ENCODE data around the gene CABP1. TPM values are rescaled to one million over a fixed set of nuclear protein-coding genes. Genes with fewer than 3 reads are reported as not detected.

Gene CABP1
- total RNA-seq, 1 donor from 2014 or later = not detected

DNA sequence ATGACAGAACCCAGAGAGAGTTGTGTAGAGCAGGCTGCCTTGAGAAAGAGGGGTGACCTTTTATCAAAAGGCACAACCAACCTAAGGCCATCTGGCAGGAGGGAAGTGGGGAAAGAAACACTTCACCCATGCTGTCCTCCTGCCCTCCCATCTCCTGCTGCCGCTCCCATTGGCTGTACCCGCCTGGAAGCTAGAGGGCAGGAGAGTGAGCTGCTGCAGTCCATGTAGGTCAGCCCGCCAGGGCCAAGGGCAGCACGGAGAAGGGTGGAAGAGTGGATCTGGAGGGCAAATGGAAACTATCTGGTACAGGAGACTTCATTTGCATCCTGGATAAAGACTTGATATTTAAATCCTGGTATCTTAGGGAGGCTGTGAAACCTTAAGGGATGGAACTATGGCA is 11.5 kb upstream of the CABP1 start:
- no peaks in the 10 kb centered on the region for H3K4me1 Mint-ChIP-seq (ENCODE audit: unreplicated experiment)
- H3K4me3 Mint-ChIP-seq (ENCODE audit: unreplicated experiment) = no peak overlapping the region
- TF ChIP-seq, protein P1, sequence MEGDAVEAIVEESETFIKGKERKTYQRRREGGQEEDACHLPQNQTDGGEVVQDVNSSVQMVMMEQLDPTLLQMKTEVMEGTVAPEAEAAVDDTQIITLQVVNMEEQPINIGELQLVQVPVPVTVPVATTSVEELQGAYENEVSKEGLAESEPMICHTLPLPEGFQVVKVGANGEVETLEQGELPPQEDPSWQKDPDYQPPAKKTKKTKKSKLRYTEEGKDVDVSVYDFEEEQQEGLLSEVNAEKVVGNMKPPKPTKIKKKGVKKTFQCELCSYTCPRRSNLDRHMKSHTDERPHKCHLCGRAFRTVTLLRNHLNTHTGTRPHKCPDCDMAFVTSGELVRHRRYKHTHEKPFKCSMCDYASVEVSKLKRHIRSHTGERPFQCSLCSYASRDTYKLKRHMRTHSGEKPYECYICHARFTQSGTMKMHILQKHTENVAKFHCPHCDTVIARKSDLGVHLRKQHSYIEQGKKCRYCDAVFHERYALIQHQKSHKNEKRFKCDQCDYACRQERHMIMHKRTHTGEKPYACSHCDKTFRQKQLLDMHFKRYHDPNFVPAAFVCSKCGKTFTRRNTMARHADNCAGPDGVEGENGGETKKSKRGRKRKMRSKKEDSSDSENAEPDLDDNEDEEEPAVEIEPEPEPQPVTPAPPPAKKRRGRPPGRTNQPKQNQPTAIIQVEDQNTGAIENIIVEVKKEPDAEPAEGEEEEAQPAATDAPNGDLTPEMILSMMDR (IDR thresholded peaks at IDR 0.05; ENCODE audit: unreplicated experiment) = no peak
- peak; percentile 22 for DNase-seq (ENCODE audit: low spot score)
- H3K27me3 Mint-ChIP-seq (ENCODE audit: unreplicated experiment) = peaks cover 4% of the 10 kb centered on the region
- H3K36me3 Mint-ChIP-seq (ENCODE audit: low read depth, unreplicated experiment) = no peaks in the 10 kb centered on the region
- no peak overlapping the region for H3K27ac Mint-ChIP-seq (ENCODE audit: unreplicated experiment)
- no peaks in the 10 kb centered on the region for H3K9me3 Mint-ChIP-seq (ENCODE audit: unreplicated experiment)

DNA sequence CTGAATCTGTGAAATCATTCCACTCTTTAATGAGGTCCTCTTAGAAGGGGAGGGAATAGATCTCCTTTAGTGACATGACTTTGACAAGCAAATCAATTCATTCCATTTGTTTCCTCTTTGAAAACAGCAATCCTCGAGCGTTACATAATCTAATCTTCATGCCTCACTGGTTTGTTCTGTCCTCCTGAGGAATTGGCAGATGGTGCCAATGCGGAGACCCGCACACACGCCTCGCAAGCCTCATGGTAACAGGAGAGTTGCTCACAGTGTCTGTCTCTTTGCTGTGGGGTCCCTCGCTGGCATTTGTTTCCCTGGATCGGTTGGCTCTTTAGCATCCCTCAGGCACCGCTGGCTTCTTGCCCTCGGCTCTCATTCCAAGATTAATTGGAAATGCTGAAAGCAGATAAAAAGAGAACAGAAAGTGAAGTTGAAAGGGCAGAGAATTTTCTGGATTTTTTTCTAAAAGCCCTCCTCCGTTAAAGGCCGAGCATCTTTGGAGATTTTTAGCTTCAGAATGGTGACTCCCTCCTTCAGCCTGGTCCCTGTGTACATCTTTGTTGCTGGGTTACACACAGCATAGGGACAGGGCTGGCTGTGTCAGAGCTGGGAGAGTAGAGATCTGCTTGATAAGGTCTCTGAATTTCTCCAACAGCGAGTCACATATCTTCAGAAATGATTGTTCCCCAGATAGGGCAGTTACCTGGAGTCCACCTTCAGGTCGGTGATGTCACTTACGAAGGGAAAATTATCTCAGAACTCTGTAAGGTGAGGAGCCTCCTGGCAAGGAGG is 10.1 kb upstream of the CABP1 start:
- H3K36me3 Mint-ChIP-seq (ENCODE audit: low read depth, unreplicated experiment) = no peaks in the 10 kb centered on the region
- no peak for DNase-seq (ENCODE audit: low spot score)
- no peak overlapping the region for H3K4me3 Mint-ChIP-seq (ENCODE audit: unreplicated experiment)
- H3K4me1 Mint-ChIP-seq (ENCODE audit: unreplicated experiment) = no peaks in the 10 kb centered on the region
- H3K27me3 Mint-ChIP-seq (ENCODE audit: unreplicated experiment) = peaks cover 2% of the 10 kb centered on the region
- no peak overlapping the region for H3K27ac Mint-ChIP-seq (ENCODE audit: unreplicated experiment)
- TF ChIP-seq, protein P1 (IDR thresholded peaks at IDR 0.05; ENCODE audit: unreplicated experiment) = no peak
- no peaks in the 10 kb centered on the region for H3K9me3 Mint-ChIP-seq (ENCODE audit: unreplicated experiment)

DNA sequence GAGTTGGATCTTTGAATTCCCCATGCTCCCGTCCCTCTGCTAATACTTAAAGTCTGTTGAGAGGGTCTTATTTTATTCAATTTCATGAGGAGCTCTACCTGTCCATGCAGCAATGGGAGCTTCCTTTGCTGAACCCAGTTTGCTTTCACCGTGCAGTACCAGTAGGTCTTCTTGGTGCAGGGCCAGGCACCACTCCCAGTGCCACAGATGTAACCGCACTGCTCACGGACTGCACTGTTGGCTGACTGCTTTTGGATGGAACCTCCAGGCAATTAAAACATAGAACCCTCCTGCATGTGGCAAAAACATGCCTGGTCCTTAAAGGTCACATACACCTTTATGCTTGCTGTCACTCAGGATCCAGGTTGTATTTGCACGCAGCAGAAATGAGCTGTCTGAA is 9.3 kb upstream of the CABP1 start:
- Mint-ChIP-seq H3K27me3 (ENCODE audit: unreplicated experiment) (no peaks in the 10 kb centered on the region), H3K36me3 (ENCODE audit: low read depth, unreplicated experiment) (no peaks in the 10 kb centered on the region), H3K9me3 (ENCODE audit: unreplicated experiment) (no peaks in the 10 kb centered on the region), H3K4me1 (ENCODE audit: unreplicated experiment) (no peaks in the 10 kb centered on the region), H3K4me3 (ENCODE audit: unreplicated experiment) (no peak overlapping the region), H3K27ac (ENCODE audit: unreplicated experiment) (no peak overlapping the region)
- no peak for DNase-seq (ENCODE audit: low spot score)
- TF ChIP-seq, protein P1 (IDR thresholded peaks at IDR 0.05; ENCODE audit: unreplicated experiment) = no peak

GRCh38 chr12:120640861-120641833 is 721 bp downstream of the CABP1 start:
- Mint-ChIP-seq H3K36me3 (ENCODE audit: low read depth, unreplicated experiment) (no peaks in the 10 kb centered on the region), H3K27me3 (ENCODE audit: unreplicated experiment) (peaks cover 14% of the 10 kb centered on the region)
- TF ChIP-seq, protein P1 (IDR thresholded peaks at IDR 0.05; ENCODE audit: unreplicated experiment) = no peak

More at GRCh38 chr12:120640861-120641833, 721 bp downstream of the CABP1 start:
- H3K4me3 Mint-ChIP-seq (ENCODE audit: unreplicated experiment) = peak overlapping the region; percentile 77
- peak; percentile 72 for DNase-seq (ENCODE audit: low spot score)
- no peaks in the 10 kb centered on the region for H3K9me3 Mint-ChIP-seq (ENCODE audit: unreplicated experiment)
- peaks cover 9% of the 10 kb centered on the region for H3K4me1 Mint-ChIP-seq (ENCODE audit: unreplicated experiment)
- no peak overlapping the region for H3K27ac Mint-ChIP-seq (ENCODE audit: unreplicated experiment)

All from endothelial cell (in vitro differentiated cells).